ENCODE results near the gene OPRL1.

DNA sequence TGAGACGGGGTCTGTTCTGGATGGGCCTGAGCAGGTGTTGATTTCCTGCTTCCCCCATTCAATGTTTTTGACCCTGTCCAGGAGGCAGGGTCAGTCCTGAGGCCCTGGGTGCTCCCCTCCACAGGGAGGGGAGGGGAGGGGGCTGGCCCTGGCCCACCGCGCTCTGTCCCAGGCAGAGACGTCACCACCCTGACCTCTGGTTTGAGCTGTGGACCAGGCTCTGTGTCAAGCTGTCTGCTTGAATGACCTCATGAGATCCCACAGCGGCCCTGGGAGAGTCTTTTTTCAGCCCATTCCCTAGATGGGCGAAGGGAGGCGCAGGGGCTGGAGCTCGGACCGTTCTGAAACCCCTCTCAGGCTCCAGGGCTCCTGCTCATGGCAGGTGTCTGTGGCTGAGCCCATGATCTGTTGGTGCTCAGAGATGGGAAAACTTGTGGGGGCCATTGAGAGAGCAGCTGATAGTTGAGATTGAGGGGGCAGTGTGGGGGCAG is 13.2 kb downstream of the OPRL1 start:
- TF ChIP-seq, protein P1, sequence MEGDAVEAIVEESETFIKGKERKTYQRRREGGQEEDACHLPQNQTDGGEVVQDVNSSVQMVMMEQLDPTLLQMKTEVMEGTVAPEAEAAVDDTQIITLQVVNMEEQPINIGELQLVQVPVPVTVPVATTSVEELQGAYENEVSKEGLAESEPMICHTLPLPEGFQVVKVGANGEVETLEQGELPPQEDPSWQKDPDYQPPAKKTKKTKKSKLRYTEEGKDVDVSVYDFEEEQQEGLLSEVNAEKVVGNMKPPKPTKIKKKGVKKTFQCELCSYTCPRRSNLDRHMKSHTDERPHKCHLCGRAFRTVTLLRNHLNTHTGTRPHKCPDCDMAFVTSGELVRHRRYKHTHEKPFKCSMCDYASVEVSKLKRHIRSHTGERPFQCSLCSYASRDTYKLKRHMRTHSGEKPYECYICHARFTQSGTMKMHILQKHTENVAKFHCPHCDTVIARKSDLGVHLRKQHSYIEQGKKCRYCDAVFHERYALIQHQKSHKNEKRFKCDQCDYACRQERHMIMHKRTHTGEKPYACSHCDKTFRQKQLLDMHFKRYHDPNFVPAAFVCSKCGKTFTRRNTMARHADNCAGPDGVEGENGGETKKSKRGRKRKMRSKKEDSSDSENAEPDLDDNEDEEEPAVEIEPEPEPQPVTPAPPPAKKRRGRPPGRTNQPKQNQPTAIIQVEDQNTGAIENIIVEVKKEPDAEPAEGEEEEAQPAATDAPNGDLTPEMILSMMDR (IDR thresholded peaks at IDR 0.05): no peak
- no peak for TF ChIP-seq POLR2A (IDR thresholded peaks at IDR 0.05)
